PC-9 (cell line): ENCODE results near the gene SLC13A4. TPM values are rescaled to one million over a fixed set of nuclear protein-coding genes. Genes with fewer than 3 reads are reported as not detected.

Experiments
- BruUV-seq: library from RNA; stranded (reverse); fragments of 400-500 nt; replicated peaks from 2 replicates; lab custom pipeline; 2021; lab: Mats Ljungman, UMichigan
- CTCF ChIA-PET: fragments of 300-600 bp; sonication (Branson Sonifier 250); formaldehyde crosslinking; loops from one replicate; lab custom pipeline; 2022; ENCODE audit warnings: antibody characterized with exemption; lab: Charles Lee
- POLR2A ChIA-PET: fragments of 300-600 bp; sonication (Branson Sonifier 250); formaldehyde crosslinking; loops from one replicate; lab custom pipeline; 2022; ENCODE audit warnings: antibody characterized with exemption; ENCODE audit not compliant: unreplicated experiment; lab: Charles Lee
- DNase-seq, 2 experiments: peaks; one replicate each; pipeline versions ENCODE4 v3.0.0 to v3.0.0-alpha.2; 2015 to 2022; ENCODE audit warnings: mixed read lengths in 1 of 2
- H2AFZ ChIP-seq: fragments of 200-600 bp; sonication (generic); 2 replicates; pipeline ENCODE4 v1.8.1; 2017; ENCODE audit warnings: antibody characterized with exemption
- H3F3A ChIP-seq: fragments of 200-600 bp; sonication (generic); 2 replicates; pipeline ENCODE4 v1.8.1; 2017; ENCODE audit warnings: antibody characterized with exemption, mild to moderate bottlenecking, low read depth; ENCODE audit not compliant: insufficient read depth
- H3K27ac ChIP-seq: fragments of 200-600 bp; sonication (generic); 2 replicates; pipeline ENCODE4 v1.6.1; 2016; ENCODE audit warnings: mixed run types
- H3K27me3 ChIP-seq: fragments of 200-600 bp; sonication (generic); 2 replicates; pipeline ENCODE4 v1.6.1; 2016; ENCODE audit warnings: low read depth, mixed run types; ENCODE audit not compliant: insufficient read depth
- H3K36me3 ChIP-seq: fragments of 200-600 bp; sonication (generic); 2 replicates; pipeline ENCODE4 v1.6.1; 2016; ENCODE audit warnings: low read depth, mixed run types
- H3K4me1 ChIP-seq: fragments of 200-600 bp; sonication (generic); replicated peaks from 2 replicates; pipeline ENCODE4 v1.6.1; 2016; ENCODE audit warnings: mixed run types; ENCODE audit not compliant: insufficient read depth
- H3K4me2 ChIP-seq: fragments of 200-600 bp; sonication (generic); 2 replicates; pipeline ENCODE4 v1.6.1; 2017; ENCODE audit warnings: mixed run types
- H3K4me3 ChIP-seq: fragments of 200-600 bp; sonication (generic); 2 replicates; pipeline ENCODE4 v1.6.1; 2016; ENCODE audit warnings: mixed run types
- H3K79me2 ChIP-seq: fragments of 200-600 bp; sonication (generic); 2 replicates; pipeline ENCODE4 v1.6.1; 2017; ENCODE audit warnings: low read depth, mixed run types
- H3K9me2 ChIP-seq: fragments of 200-600 bp; sonication (generic); 2 replicates; pipeline ENCODE4 v1.8.1; 2017; ENCODE audit warnings: mild to moderate bottlenecking; ENCODE audit not compliant: insufficient read depth
- H3K9me3 ChIP-seq: fragments of 200-600 bp; sonication (generic); 2 replicates; pipeline ENCODE4 v1.8.1; 2016; ENCODE audit warnings: low read depth; ENCODE audit not compliant: insufficient read depth
- H4K20me1 ChIP-seq: fragments of 200-600 bp; sonication (generic); 2 replicates; pipeline ENCODE4 v1.8.1; 2017; ENCODE audit not compliant: insufficient read depth
- EZH2 ChIP-seq: fragments of 200-600 bp; sonication (generic); IDR thresholded peaks from 2 replicates; pipeline ENCODE4 v1.8.0; 2017; ENCODE audit warnings: antibody characterized with exemption, low read depth
- intact Hi-C: fragments of 100-400 bp; cut with micrococcal nuclease; formaldehyde crosslinking; loops from one replicate; pipeline ENCODE4 v1.10.0; 2022; ENCODE audit not compliant: unreplicated experiment
- total RNA-seq: library from RNA; stranded (reverse); gene quantifications from 2 replicates; pipeline ENCODE4 v1.2.3, GENCODE V29; 2021
- TF ChIP-seq, protein P1 (sequence below): fragments of 200-600 bp; sonication (generic); conservative IDR thresholded peaks from 2 replicates; pipeline ENCODE4 v1.6.1; 2017; ENCODE audit warnings: mixed run types, antibody characterized with exemption, mild to moderate bottlenecking, moderate library complexity

Gene SLC13A4
- total RNA-seq, 1 experiment from 2014 or later = not detected

DNA sequence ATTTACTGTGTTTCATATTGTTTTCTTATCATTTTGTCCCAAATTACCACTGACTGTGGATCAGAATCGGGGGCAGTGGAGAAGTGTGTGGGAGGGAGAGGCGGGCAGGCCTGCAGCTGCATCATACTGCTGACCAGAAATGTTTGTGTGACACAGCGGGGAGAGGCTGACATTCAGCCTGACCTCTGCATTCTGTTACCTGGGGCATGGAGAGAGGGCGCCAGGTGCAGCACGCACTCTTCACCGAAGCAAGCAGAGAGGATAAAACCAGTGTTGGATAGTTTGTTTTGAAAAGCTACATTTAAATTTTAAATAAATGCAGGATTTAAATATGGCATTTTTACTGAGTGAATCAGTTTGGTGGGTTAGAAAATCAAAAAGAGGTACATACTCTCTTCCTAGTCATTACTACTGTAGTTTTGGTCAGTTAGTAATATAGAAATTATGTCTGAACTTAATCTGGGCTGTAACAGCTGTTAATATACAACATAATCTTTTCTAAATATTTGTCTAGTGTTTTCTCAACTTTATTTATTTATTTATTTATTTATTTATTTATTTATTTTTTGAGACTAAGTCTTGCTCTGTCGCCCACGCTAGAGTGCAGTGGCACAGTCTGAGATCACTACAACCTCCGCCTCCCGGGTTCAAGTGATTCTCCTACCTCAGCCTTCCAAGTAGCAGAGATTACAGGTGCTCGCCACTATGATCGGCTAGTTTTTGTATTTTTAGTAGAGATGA is 74.5 kb downstream of the SLC13A4 start:
- ChIA-PET CTCF (no interaction called here), POLR2A (no interaction called here)
- H3K4me1 ChIP-seq = no peaks in the 10 kb centered on the region
- 0 out of 2 replicates have a peak, but pooled peaks cover 5% of the 10 kb centered on the region for H3F3A ChIP-seq
- DNase-seq = no peak
- no peaks in the 10 kb centered on the region for H3K79me2 ChIP-seq
- H3K4me3 ChIP-seq = no peak overlapping the region
- H3K27me3 ChIP-seq = no peaks in the 10 kb centered on the region
- H3K4me2 ChIP-seq = no peak overlapping the region
- no TSS peak for BruUV-seq
- intact Hi-C loops = no loop called here
- no peak overlapping the region for H3K27ac ChIP-seq
- no peaks in the 10 kb centered on the region for H3K9me2 ChIP-seq
- no peaks in the 10 kb centered on the region for H3K9me3 ChIP-seq
- no peak overlapping the region for H2AFZ ChIP-seq
- H4K20me1 ChIP-seq = no peaks in the 10 kb centered on the region
- H3K36me3 ChIP-seq = no peaks in the 10 kb centered on the region
- no peak for TF ChIP-seq EZH2
- TF ChIP-seq, protein P1, sequence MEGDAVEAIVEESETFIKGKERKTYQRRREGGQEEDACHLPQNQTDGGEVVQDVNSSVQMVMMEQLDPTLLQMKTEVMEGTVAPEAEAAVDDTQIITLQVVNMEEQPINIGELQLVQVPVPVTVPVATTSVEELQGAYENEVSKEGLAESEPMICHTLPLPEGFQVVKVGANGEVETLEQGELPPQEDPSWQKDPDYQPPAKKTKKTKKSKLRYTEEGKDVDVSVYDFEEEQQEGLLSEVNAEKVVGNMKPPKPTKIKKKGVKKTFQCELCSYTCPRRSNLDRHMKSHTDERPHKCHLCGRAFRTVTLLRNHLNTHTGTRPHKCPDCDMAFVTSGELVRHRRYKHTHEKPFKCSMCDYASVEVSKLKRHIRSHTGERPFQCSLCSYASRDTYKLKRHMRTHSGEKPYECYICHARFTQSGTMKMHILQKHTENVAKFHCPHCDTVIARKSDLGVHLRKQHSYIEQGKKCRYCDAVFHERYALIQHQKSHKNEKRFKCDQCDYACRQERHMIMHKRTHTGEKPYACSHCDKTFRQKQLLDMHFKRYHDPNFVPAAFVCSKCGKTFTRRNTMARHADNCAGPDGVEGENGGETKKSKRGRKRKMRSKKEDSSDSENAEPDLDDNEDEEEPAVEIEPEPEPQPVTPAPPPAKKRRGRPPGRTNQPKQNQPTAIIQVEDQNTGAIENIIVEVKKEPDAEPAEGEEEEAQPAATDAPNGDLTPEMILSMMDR = no peak

- H3K4me1 ChIP-seq = no peaks in the 10 kb centered on the region
- H3K9me2 ChIP-seq = no peaks in the 10 kb centered on the region
- H3K27me3 ChIP-seq = no peaks in the 10 kb centered on the region
- TF ChIP-seq, protein P1 = no peak
- TF ChIP-seq EZH2 = no peak
- ChIA-PET POLR2A (no interaction called here), CTCF (no interaction called here)
- no peaks in the 10 kb centered on the region for H3K79me2 ChIP-seq
- no peak for DNase-seq
- H2AFZ ChIP-seq = no peak overlapping the region
- H3K9me3 ChIP-seq = no peaks in the 10 kb centered on the region
- H3K27ac ChIP-seq = no peak overlapping the region
- TSS peak; percentile 27 for BruUV-seq
- H3F3A ChIP-seq = 0 out of 2 replicates have a peak, but pooled peaks cover 5% of the 10 kb centered on the region
- H3K4me3 ChIP-seq = no peak overlapping the region
- no peaks in the 10 kb centered on the region for H4K20me1 ChIP-seq
- no peak overlapping the region for H3K4me2 ChIP-seq
- no peaks in the 10 kb centered on the region for H3K36me3 ChIP-seq
- intact Hi-C loops = no loop called here
These were observed 77.0 kb downstream of the SLC13A4 start for GRCh38 chr7:135650831-135651573.

- DNase-seq = no peak
- no peaks in the 10 kb centered on the region for H3K9me2 ChIP-seq
- peaks cover 22% of the 10 kb centered on the region for H3K36me3 ChIP-seq
- H3K27me3 ChIP-seq = no peaks in the 10 kb centered on the region
- no peaks in the 10 kb centered on the region for H4K20me1 ChIP-seq
- ChIA-PET CTCF (no interaction called here), POLR2A (no interaction called here)
- H3K79me2 ChIP-seq = no peaks in the 10 kb centered on the region
- H3K9me3 ChIP-seq = no peaks in the 10 kb centered on the region
- no peaks in the 10 kb centered on the region for H3K4me1 ChIP-seq
- H3F3A ChIP-seq = peaks cover 5% of the 10 kb centered on the region; the same call in 1 of the 2 replicates
- intact Hi-C loops = no loop called here
- no peak overlapping the region for H3K27ac ChIP-seq
- TF ChIP-seq, protein P1 = no peak
- TF ChIP-seq EZH2 = no peak
- H3K4me2 ChIP-seq = no peak overlapping the region
- no TSS peak for BruUV-seq
- H2AFZ ChIP-seq = no peak overlapping the region
- H3K4me3 ChIP-seq = no peak overlapping the region
These were observed 79.8 kb downstream of the SLC13A4 start for GRCh38 chr7:135648235-135648634.
